HG02798 (cell line): ENCODE results near the gene PON3.
A peak's percentile ranks its signal among the peaks of the same experiment; 100 is the strongest.

ENCODE experiments used
- ATAC-seq: cut with Tn5 transposase; IDR thresholded peaks from one replicate; pipeline ENCODE4 v1.9.1; 2021; ENCODE audit warnings: mild to moderate bottlenecking; ENCODE audit not compliant: unreplicated experiment, poor library complexity

The PON3 gene

GRCh38 chr7:95365151-95365550 lies 31.0 kb downstream of the PON3 start:
- ATAC-seq, result no peak

DNA sequence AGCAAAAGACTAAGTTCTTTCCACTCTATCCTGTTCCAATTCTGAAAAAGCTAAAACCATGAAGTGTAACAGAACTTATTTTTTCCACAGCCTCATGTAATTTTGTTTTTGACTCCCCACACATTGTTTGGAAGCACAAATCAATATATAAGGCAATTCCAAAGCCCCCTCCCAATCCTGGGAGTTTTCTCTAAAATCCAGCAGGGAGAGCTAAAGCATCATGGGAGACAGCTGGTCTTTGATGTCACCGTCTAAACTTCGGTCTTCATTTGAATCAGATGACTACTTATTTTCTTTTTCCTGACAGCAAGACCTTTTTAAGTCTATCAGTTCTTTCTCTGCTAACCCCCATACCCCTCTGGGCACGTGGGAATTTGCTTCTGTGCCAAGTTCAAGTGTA lies 38.6 kb downstream of the PON3 start:
- ATAC-seq, result no peak

GRCh38 chr7:95342642-95343307 lies 53.4 kb downstream of the PON3 start:
- ATAC-seq, result no peak

DNA sequence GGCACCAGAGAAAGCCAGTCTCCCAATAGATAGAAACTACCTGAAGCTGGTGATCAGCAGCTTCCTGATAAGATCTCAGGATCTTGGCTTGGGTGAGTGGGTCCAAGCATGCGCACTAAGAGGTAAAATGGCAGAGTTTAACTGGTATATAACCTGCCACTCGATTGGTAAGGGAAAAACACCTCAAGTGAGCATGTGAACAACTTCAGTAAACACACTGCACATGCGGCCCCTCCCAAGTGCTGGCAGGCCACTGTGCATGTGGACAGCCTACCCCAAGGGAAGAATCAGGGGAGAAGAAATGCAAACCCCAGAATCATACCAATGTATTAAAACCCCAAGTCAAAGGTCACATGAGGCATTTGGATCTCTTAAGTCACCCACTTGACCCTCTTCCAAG lies 54.1 kb downstream of the PON3 start:
- ATAC-seq, result no peak

DNA sequence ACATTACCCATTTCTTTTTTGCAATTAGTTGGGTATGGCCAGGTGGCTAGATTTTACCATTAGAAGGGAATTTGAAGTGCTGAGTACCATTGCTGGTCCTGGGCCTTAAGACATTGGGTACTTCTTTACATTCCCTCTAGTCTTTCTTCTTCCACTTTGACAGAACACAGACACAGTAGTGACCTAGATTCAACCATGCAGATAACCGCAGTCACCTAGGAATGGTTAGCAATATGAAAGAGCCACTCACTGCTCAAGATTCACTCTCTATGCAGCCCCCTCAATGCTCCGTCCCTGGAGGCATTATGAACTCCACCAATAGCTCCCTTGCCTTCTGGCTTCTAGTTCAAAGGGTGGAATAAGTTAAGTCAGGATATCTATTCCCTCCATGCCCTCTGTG lies 55.7 kb downstream of the PON3 start:
- no peak for ATAC-seq

GRCh38 chr7:95338832-95339231 lies 57.3 kb downstream of the PON3 start:
- no peak for ATAC-seq

DNA sequence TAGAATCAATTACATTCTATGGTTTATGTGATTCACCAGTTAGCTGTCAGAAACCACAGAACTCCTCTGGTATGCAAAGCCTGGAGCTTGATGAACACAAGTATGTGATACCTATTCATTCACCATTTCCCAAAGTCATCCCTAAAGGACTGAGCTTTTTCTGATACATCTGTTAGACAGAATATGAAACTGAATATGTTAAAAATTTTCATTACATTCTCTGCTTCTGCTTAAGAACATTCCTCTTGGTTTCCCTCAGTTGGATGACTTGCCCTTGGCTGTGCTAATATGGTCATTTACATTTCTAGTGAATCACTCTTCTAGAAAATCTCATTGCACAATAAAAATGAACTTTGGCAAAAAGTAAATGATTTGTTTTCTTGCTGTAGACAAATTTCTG lies 61.1 kb downstream of the PON3 start:
- ATAC-seq, result no peak

- no peak for ATAC-seq
These were observed 61.7 kb downstream of the PON3 start for GRCh38 chr7:95334447-95334846.

DNA sequence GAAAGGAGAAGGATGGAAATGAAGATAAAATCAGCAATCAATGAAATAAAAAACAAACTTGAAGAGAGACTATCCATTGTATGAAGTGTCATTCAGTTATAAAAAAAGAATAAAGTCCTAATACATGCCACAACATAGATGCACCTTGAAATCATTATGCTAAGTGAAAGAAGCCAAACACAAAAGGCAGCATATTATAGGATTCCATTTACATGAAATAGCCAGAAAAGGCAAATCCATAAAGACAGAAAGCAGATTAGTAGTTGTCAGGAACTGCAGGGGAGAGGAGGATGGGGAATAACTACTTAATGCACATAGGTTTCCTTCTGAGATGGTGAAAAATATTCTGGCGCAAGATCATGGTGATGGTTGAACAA lies 65.2 kb downstream of the PON3 start:
- peak; percentile 12 for ATAC-seq

- peak; percentile 96 for ATAC-seq
These were observed 65.8 kb downstream of the PON3 start for GRCh38 chr7:95330204-95330960.

- no peak for ATAC-seq
These were observed 68.8 kb downstream of the PON3 start for GRCh38 chr7:95327356-95327755.

DNA sequence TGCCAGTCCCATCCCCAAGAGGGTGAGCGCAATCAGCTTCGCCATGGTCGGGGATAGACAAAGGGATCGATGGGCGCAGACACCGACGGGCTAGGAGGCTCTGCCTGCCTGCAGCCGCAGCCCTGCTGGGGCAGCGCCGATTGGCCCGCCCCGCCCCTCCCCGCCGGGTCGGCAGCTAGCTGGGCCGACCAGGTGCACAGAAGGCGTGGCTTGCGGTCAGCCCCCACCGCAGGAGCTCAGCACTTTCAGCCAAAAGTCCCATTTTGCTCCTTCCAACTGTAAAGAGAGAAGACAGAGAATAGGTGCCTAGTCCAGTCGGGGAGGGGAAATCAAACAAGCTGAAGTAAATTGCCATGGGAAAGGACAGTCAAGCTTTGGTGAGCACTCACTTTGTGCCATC lies 71.7 kb downstream of the PON3 start, which contains the start of gene PON1:
Gene PON1 (minus strand): TSS at position 102 of the 400 bp plus-strand sequence. CDS start 57 bp downstream, at position 45.
- ATAC-seq, result peak; percentile 64

DNA sequence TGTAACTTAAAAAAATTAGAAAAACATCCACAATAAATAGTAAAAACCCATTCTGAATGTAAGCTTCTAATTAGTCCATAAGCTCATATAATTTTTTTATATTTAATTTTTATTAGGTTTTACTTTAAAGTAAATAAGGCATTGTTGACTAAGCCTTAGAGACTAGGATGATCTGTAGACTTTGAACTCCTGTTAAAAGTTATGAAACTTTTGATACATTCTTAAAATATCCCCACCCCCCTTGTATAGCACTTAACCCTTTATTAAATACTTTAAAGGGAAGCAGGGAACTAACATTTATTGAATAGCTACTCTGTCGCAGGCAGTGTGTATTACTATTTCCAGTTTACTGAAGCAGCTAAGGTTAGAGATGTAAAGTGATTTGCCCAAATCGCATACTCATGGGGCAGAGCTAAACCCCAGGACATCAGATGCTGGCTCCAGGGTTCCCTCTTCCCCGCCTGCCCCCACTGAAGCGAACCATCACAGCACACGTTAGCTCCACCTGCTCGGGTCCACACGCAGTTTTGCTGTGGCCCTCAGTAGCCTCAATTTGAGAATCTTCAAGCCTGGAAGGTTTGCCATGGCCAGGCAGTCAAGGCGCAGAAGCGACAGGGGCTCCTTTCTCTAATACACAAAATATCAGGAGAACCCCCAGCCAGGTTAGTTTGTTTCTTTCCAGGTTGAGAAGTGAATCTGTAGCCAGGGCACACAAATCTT lies 72.6 kb downstream of the PON3 start:
- no peak for ATAC-seq

GRCh38 chr7:95322854-95323253 lies 73.3 kb downstream of the PON3 start:
- no peak for ATAC-seq

GRCh38 chr7:95322396-95322795 lies 73.8 kb downstream of the PON3 start:
- ATAC-seq, result no peak

- ATAC-seq, result no peak
These were observed 74.5 kb downstream of the PON3 start for GRCh38 chr7:95321720-95322119.

- no peak for ATAC-seq
These were observed 75.5 kb downstream of the PON3 start for GRCh38 chr7:95320651-95321050.

DNA sequence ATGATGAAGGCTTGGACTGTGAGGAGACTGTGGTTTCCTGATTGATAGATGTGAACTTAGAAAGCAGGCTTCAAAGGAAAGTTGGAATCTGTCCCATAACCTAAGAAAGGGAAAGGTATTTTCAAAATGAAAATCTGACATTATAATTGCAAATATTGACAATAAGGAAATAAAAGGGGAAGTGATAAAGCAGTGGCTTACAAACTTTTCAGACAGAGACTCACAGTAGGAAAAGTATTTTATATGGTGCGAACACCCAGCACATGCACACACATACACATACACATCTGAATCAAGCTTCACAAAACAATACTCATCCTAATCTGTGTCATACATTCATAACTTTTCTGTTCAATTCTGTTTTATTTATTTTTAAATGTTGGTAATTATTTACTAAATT lies 76.6 kb downstream of the PON3 start:
- ATAC-seq, result no peak

DNA sequence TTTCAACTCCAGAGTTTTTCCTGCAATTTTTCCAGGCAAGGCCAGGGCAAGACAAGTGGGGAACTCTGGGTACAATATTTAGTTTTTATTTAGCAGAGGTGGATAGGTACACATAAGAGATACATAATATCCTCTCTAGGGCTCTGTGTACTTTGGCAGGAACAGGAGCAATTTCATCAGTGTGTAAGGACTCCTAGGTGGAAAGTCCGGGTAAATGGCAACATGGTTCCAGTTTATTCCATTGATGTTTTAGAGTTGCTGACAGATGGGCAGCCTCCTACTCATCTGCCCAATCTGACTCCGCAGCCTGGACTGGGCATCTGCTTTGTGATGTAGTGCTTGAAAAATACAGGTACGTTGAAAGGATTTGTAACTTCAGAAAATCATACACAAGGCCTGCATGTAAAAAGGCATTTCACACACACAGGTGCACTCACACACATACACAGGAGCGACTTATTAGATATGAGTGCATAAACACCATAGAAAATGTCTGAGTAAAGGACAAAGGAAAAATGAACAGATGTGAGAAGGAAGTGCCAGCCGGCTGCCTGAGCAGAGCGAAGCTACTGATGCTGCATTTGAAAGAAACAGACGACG lies 77.6 kb downstream of the PON3 start:
- no peak for ATAC-seq

DNA sequence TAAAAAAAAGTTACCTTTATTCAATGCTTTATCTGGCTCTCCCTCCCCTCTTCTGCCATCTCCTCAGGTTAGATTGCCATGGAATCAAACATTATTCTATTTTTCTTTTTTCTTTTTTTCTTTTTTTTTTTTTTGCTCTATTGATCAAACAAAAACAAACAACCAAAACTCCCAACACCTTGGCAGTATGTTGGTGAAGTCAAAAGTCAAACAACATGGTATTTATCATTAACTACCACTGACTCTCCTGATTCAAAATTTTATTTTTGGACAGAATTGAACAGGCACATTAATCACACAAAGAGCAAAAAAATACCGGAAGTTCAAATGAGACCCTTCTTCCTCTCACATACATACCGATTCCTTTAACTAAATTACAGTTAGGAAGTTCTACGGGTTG lies 78.2 kb downstream of the PON3 start:
- no peak for ATAC-seq

DNA sequence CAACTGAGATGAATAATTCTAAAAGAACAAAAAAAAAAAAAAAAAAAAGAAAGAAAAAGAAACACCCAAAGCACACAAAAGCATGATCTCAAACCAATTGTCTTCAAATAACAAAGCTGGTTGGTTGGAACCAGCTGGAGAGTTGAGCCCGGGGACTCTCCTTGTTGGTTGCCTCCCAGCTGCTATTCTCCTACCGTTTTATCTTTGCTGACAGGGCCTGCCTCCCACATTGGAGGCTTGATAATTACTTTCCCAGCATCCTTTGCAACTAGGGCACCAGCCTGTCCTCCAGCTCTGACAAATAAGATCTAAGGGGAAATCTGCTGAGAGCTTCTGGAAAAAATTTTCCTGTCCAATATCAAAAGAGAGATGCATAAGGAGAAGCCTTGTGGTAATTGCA lies 78.6 kb downstream of the PON3 start:
- ATAC-seq, result no peak
